ENCODE data around the gene CNGB1.

CNGB1 gene

GRCh38 chr16:57970319-57970718, 609 bp downstream of the CNGB1 start:
- no peak for FAIRE-seq

- no peak for FAIRE-seq
These were observed 1.3 kb downstream of the CNGB1 start for GRCh38 chr16:57969451-57970123.

- no peak for FAIRE-seq
These were observed 3.0 kb downstream of the CNGB1 start for GRCh38 chr16:57967916-57968315.

- FAIRE-seq, result no peak
These were observed 3.9 kb downstream of the CNGB1 start for GRCh38 chr16:57966986-57967385.

GRCh38 chr16:57966204-57966771, 4.6 kb downstream of the CNGB1 start:
- FAIRE-seq, result no peak

GRCh38 chr16:57964157-57964700, 6.7 kb downstream of the CNGB1 start:
- no peak for FAIRE-seq

GRCh38 chr16:57962756-57963155, 8.2 kb downstream of the CNGB1 start:
- FAIRE-seq, result no peak

GRCh38 chr16:57962046-57962445, 8.9 kb downstream of the CNGB1 start:
- no peak for FAIRE-seq

- no peak for FAIRE-seq
These were observed 9.4 kb downstream of the CNGB1 start for GRCh38 chr16:57961538-57961937.

GRCh38 chr16:57960826-57961472, 10.0 kb downstream of the CNGB1 start:
- no peak for FAIRE-seq

- no peak for FAIRE-seq
These were observed 10.6 kb downstream of the CNGB1 start for GRCh38 chr16:57960310-57960709.

- no peak for FAIRE-seq
These were observed 11.1 kb downstream of the CNGB1 start for GRCh38 chr16:57959804-57960203.

GRCh38 chr16:57959121-57959520, 11.8 kb downstream of the CNGB1 start:
- FAIRE-seq, result no peak

- no peak for FAIRE-seq
These were observed 12.4 kb downstream of the CNGB1 start for GRCh38 chr16:57958544-57958943.

- no peak for FAIRE-seq
These were observed 13.1 kb downstream of the CNGB1 start for GRCh38 chr16:57957673-57958392.

GRCh38 chr16:57956924-57957672, 13.8 kb downstream of the CNGB1 start:
- no peak for FAIRE-seq

- FAIRE-seq, result no peak
These were observed 14.6 kb downstream of the CNGB1 start for GRCh38 chr16:57956270-57956808.

- FAIRE-seq, result no peak
These were observed 15.2 kb downstream of the CNGB1 start for GRCh38 chr16:57955572-57956188.

- FAIRE-seq, result no peak
These were observed 17.1 kb downstream of the CNGB1 start for GRCh38 chr16:57953857-57954256.

- no peak for FAIRE-seq
These were observed 18.0 kb downstream of the CNGB1 start for GRCh38 chr16:57952909-57953308.

- FAIRE-seq, result no peak
These were observed 19.5 kb downstream of the CNGB1 start for GRCh38 chr16:57951204-57951960.

Measured in endometrium (tissue), 2 donors.